Transverse colon (tissue), 4 donors: Measurements from ENCODE around the gene INSC. TPM values are rescaled to one million over a fixed set of nuclear protein-coding genes. Genes with fewer than 3 reads are reported as not detected.

Source experiments
- DNase-seq: peaks from one replicate; pipeline ENCODE4 v3.0.0-alpha.2; 2019
- H3K27ac ChIP-seq, 4 donors: fragments of 200-600 bp; sonication (generic); 2 replicates each; pipeline ENCODE4 v1.5.1; 2016 to 2018; ENCODE audit warnings: inconsistent platforms in 4 of 4
- H3K27me3 ChIP-seq: fragments of 200-600 bp; sonication (generic); 2 replicates; pipeline ENCODE4 v1.5.1; 2017; ENCODE audit warnings: inconsistent platforms
- H3K36me3 ChIP-seq, 4 donors: fragments of 200-600 bp; sonication (generic); 2 replicates each; pipeline ENCODE4 v1.5.1; 2017 to 2019; ENCODE audit warnings: inconsistent platforms in 4 of 4
- H3K4me1 ChIP-seq, 4 donors: fragments of 200-600 bp; sonication (generic); 2 replicates each; pipeline ENCODE4 v1.5.1; 2017 to 2020; ENCODE audit warnings: inconsistent platforms in 4 of 4
- H3K4me3 ChIP-seq, 4 donors: fragments of 200-600 bp; sonication (generic); 1 replicate in 1 of 4; 2 replicates in 3 of 4; pipeline versions ENCODE4 v1.5.1 to v1.6.1; 2017 to 2019; ENCODE audit warnings: inconsistent platforms in 4 of 4
- H3K9me3 ChIP-seq, 2 donors: fragments of 200-600 bp; sonication (generic); 2 replicates each; pipeline ENCODE4 v1.5.1; 2017 to 2019; ENCODE audit warnings: inconsistent platforms in 2 of 2
- CTCF ChIP-seq, 5 experiments: fragments of 200-600 bp in 3 of 5; fragments of 450-650 bp in 2 of 5; sonication (generic) in 3 of 5; IDR thresholded peaks; 1 replicate in 2 of 5; 2 replicates in 3 of 5; pipeline ENCODE4 v1.5.1; 2016 to 2017; ENCODE audit warnings: antibody characterized with exemption in 5 of 5, inconsistent platforms in 3 of 5, mild to moderate bottlenecking in 2 of 5, moderate library complexity in 1 of 5
- EP300 ChIP-seq: sonication (generic); formaldehyde crosslinking; IDR thresholded peaks from one replicate; pipeline ENCODE4 v1.6.1; 2017; ENCODE audit warnings: antibody characterized with exemption, low read depth
- POLR2A ChIP-seq: fragments of 450-650 bp; IDR thresholded peaks from one replicate; pipeline ENCODE4 v1.6.1; 2016; ENCODE audit warnings: antibody characterized with exemption, mild to moderate bottlenecking, moderate library complexity
- POLR2AphosphoS5 ChIP-seq, 3 donors: sonication (generic); formaldehyde crosslinking; IDR thresholded peaks; one replicate each; pipeline ENCODE4 v1.6.1; 2016; ENCODE audit warnings: antibody characterized with exemption in 3 of 3
- WGBS, 2 donors: methylation state at CpG; one replicate each; pipeline ENCODE4 v1.1.5; 2018; ENCODE audit warnings: low coverage in 1 of 2; 5-methylcytosine and 5-hydroxymethylcytosine counted together
- in situ Hi-C, 4 donors: fragments of 200-750 bp; cut with MboI; loops; one replicate each; pipeline versions ENCODE4 v1.15.0 to v1.15.1; 2017; ENCODE audit warnings: low sequenced_read_pairs in 3 of 4, low pct_ligation_motif_present in 1 of 4, low pct_unique_long_range_greater_than_20kb in 1 of 4
- intact Hi-C: fragments of 100-400 bp; cut with DNase I; formaldehyde crosslinking; loops from one replicate; pipeline ENCODE4 v1.15.1; 2023; ENCODE audit warnings: low total_unique reads
- total RNA-seq, 4 donors: library from RNA; depleted of rRNA; stranded (reverse); fragments of >200 nt; gene quantifications; one replicate each; pipeline ENCODE4 v1.1.0, GENCODE V29; 2016

The INSC gene
- total RNA-seq, 4 donors from 2014 or later, result 0.60 to 1.9 (median 1.3) TPM

GRCh38 chr11:15097411-15097810, 17.3 kb upstream of the INSC start:
- no peak overlapping the region for H3K4me3 ChIP-seq
- intact Hi-C loops, result no loop called here
- H3K27me3 ChIP-seq, result peaks cover 2% of the 10 kb centered on the region
- WGBS, 2 donors, result 80 to 91% methylated on average over 1 to 3 of the region's 3 CpGs
- H3K36me3 ChIP-seq, result no peaks in the 10 kb centered on the region
- H3K27ac ChIP-seq, result no peak overlapping the region
- H3K9me3 ChIP-seq, result no peaks in the 10 kb centered on the region
- no peaks in the 10 kb centered on the region for H3K4me1 ChIP-seq
- no peak for DNase-seq
- TF ChIP-seq EP300 (no peak), POLR2A (no peak), CTCF (IDR thresholded peaks at IDR 0.05) (no peak), POLR2AphosphoS5 (IDR thresholded peaks at IDR 0.05) (no peak)
- in situ Hi-C loops, result loop anchor here in 1 of 4 donors (25.0 kb wide), 1 partner anchor 185 kb away; no protein-coding TSS in a partner anchor

GRCh38 chr11:15099267-15099666, 15.5 kb upstream of the INSC start:
- no peaks in the 10 kb centered on the region for H3K36me3 ChIP-seq
- no peaks in the 10 kb centered on the region for H3K4me1 ChIP-seq
- intact Hi-C loops (no loop called here), in situ Hi-C loops (loop anchor here in 1 of 4 donors (25.0 kb wide), 1 partner anchor 187 kb away; no protein-coding TSS in a partner anchor)
- no peak for DNase-seq
- TF ChIP-seq POLR2AphosphoS5 (IDR thresholded peaks at IDR 0.05) (no peak), POLR2A (no peak), CTCF (IDR thresholded peaks at IDR 0.05) (no peak), EP300 (no peak)
- H3K27me3 ChIP-seq, result peaks cover 2% of the 10 kb centered on the region
- no peak overlapping the region for H3K4me3 ChIP-seq
- H3K9me3 ChIP-seq, result no peaks in the 10 kb centered on the region
- no peak overlapping the region for H3K27ac ChIP-seq

- DNase-seq, result peak; percentile 73
- in situ Hi-C loops, result loop anchor here in 2 of 4 donors (5.0 kb wide), 2 partner anchors 101 to 106 kb away; no protein-coding TSS in a partner anchor
- Histone ChIP-seq H3K27me3 (peaks cover 2% of the 10 kb centered on the region), H3K27ac (no peak overlapping the region), H3K4me1 (no peaks in the 10 kb centered on the region), H3K4me3 (no peak overlapping the region), H3K9me3 (no peaks in the 10 kb centered on the region), H3K36me3 (no peaks in the 10 kb centered on the region)
- TF ChIP-seq CTCF (IDR thresholded peaks at IDR 0.05) (peak; percentile 87 to 92 (median 91)), EP300 (no peak)
- intact Hi-C loops, result no loop called here
- WGBS, 2 donors, result 13 to 26% methylated on average over 6 to 8 of the region's 8 CpGs
Observed at GRCh38 chr11:15101072-15101709, 13.5 kb upstream of the INSC start.

- intact Hi-C loops (loop anchor here (2.0 kb wide), 1 partner anchor 105 kb away; no protein-coding TSS in a partner anchor), in situ Hi-C loops (loop anchor here in 2 of 4 donors (5.0 kb wide), 2 partner anchors 98 to 103 kb away; no protein-coding TSS in a partner anchor)
- no peaks in the 10 kb centered on the region for H3K4me1 ChIP-seq
- no peaks in the 10 kb centered on the region for H3K27me3 ChIP-seq
- H3K27ac ChIP-seq, result no peak overlapping the region
- no peaks in the 10 kb centered on the region for H3K36me3 ChIP-seq
- no peaks in the 10 kb centered on the region for H3K9me3 ChIP-seq
- DNase-seq, result no peak
- 95 to 96% methylated on average over 2 of the region's 2 CpGs for WGBS, 2 donors
- TF ChIP-seq EP300 (no peak), POLR2A (no peak), CTCF (IDR thresholded peaks at IDR 0.05) (no peak), POLR2AphosphoS5 (IDR thresholded peaks at IDR 0.05) (no peak)
- H3K4me3 ChIP-seq, result no peak overlapping the region
Observed at GRCh38 chr11:15104166-15104565, 10.6 kb upstream of the INSC start.
